ENCODE data around the gene TRMU. TPM values are rescaled to one million over a fixed set of nuclear protein-coding genes. Genes with fewer than 3 reads are reported as not detected.

The TRMU gene
- total RNA-seq, 1 experiment from 2014 or later, result 46.6 TPM

- no peak for TF ChIP-seq CTCF (IDR thresholded peaks at IDR 0.05; ENCODE audit: unreplicated experiment)
- no peaks in the 10 kb centered on the region for H3K9me3 Mint-ChIP-seq (ENCODE audit: unreplicated experiment)
- no peak overlapping the region for H3K4me3 Mint-ChIP-seq (ENCODE audit: unreplicated experiment)
- H3K27me3 Mint-ChIP-seq (ENCODE audit: insufficient read depth, unreplicated experiment), result no peaks in the 10 kb centered on the region
- peaks cover 2% of the 10 kb centered on the region for H3K4me1 Mint-ChIP-seq (ENCODE audit: insufficient read depth, unreplicated experiment)
- H3K36me3 Mint-ChIP-seq (ENCODE audit: insufficient read depth, unreplicated experiment), result peaks cover 60% of the 10 kb centered on the region
- POLR2A ChIA-PET, result no interaction called here
- no peak overlapping the region for H3K27ac Mint-ChIP-seq (ENCODE audit: low read depth, unreplicated experiment)
- no TSS peak for BruUV-seq (replicated peaks)
- no peak for DNase-seq (ENCODE audit: unreplicated experiment)
- CTCF ChIA-PET, result interaction anchor here (0.7 kb wide), 1 partner anchor 30 kb away, joined by 3 read pairs; no protein-coding TSS in a partner anchor
- intact Hi-C loops (cut with micrococcal nuclease), result no loop called here
Observed at GRCh38 chr22:46382524-46382923, 47.0 kb downstream of the TRMU start.

GRCh38 chr22:46386312-46386711 lies 50.8 kb downstream of the TRMU start:
- no peaks in the 10 kb centered on the region for H3K9me3 Mint-ChIP-seq (ENCODE audit: unreplicated experiment)
- DNase-seq (ENCODE audit: unreplicated experiment), result no peak
- ChIA-PET POLR2A (no interaction called here), CTCF (interaction anchor here (1.0 kb wide), 1 partner anchor 18 kb away, joined by 4 read pairs; no protein-coding TSS in a partner anchor)
- peak overlapping the region; percentile 46 for H3K27ac Mint-ChIP-seq (ENCODE audit: low read depth, unreplicated experiment)
- intact Hi-C loops (cut with micrococcal nuclease), result no loop called here
- H3K36me3 Mint-ChIP-seq (ENCODE audit: insufficient read depth, unreplicated experiment), result peaks cover 46% of the 10 kb centered on the region
- H3K27me3 Mint-ChIP-seq (ENCODE audit: insufficient read depth, unreplicated experiment), result no peaks in the 10 kb centered on the region
- no peak overlapping the region for H3K4me3 Mint-ChIP-seq (ENCODE audit: unreplicated experiment)
- H3K4me1 Mint-ChIP-seq (ENCODE audit: insufficient read depth, unreplicated experiment), result no peaks in the 10 kb centered on the region
- TF ChIP-seq CTCF (IDR thresholded peaks at IDR 0.05; ENCODE audit: unreplicated experiment), result no peak
- no TSS peak for BruUV-seq (replicated peaks)

GRCh38 chr22:46387748-46388147 lies 52.2 kb downstream of the TRMU start:
- ChIA-PET POLR2A (no interaction called here), CTCF (no interaction called here)
- H3K9me3 Mint-ChIP-seq (ENCODE audit: unreplicated experiment), result no peaks in the 10 kb centered on the region
- no peak overlapping the region for H3K4me3 Mint-ChIP-seq (ENCODE audit: unreplicated experiment)
- no TSS peak for BruUV-seq (replicated peaks)
- H3K36me3 Mint-ChIP-seq (ENCODE audit: insufficient read depth, unreplicated experiment), result peaks cover 44% of the 10 kb centered on the region
- H3K4me1 Mint-ChIP-seq (ENCODE audit: insufficient read depth, unreplicated experiment), result no peaks in the 10 kb centered on the region
- intact Hi-C loops (cut with micrococcal nuclease), result no loop called here
- TF ChIP-seq CTCF (IDR thresholded peaks at IDR 0.05; ENCODE audit: unreplicated experiment), result no peak
- H3K27me3 Mint-ChIP-seq (ENCODE audit: insufficient read depth, unreplicated experiment), result no peaks in the 10 kb centered on the region
- H3K27ac Mint-ChIP-seq (ENCODE audit: low read depth, unreplicated experiment), result no peak overlapping the region
- DNase-seq (ENCODE audit: unreplicated experiment), result no peak

GRCh38 chr22:46388647-46389046 lies 53.1 kb downstream of the TRMU start:
- peaks cover 44% of the 10 kb centered on the region for H3K36me3 Mint-ChIP-seq (ENCODE audit: insufficient read depth, unreplicated experiment)
- H3K27ac Mint-ChIP-seq (ENCODE audit: low read depth, unreplicated experiment), result no peak overlapping the region
- TF ChIP-seq CTCF (IDR thresholded peaks at IDR 0.05; ENCODE audit: unreplicated experiment), result no peak
- H3K4me3 Mint-ChIP-seq (ENCODE audit: unreplicated experiment), result no peak overlapping the region
- H3K4me1 Mint-ChIP-seq (ENCODE audit: insufficient read depth, unreplicated experiment), result no peaks in the 10 kb centered on the region
- BruUV-seq (replicated peaks), result no TSS peak
- CTCF ChIA-PET, result interaction anchor here (1.1 kb wide), 1 partner anchor 21 kb away, joined by 5 read pairs; no protein-coding TSS in a partner anchor
- no peaks in the 10 kb centered on the region for H3K9me3 Mint-ChIP-seq (ENCODE audit: unreplicated experiment)
- intact Hi-C loops (cut with micrococcal nuclease), result no loop called here
- POLR2A ChIA-PET, result no interaction called here
- no peaks in the 10 kb centered on the region for H3K27me3 Mint-ChIP-seq (ENCODE audit: insufficient read depth, unreplicated experiment)
- no peak for DNase-seq (ENCODE audit: unreplicated experiment)
